ENCODE measurements around the gene DUSP1.

- TF ChIP-seq POLR2AphosphoS5 (IDR thresholded peaks at IDR 0.05) (no peak), REST (IDR thresholded peaks at IDR 0.05; ENCODE audit: borderline replicate concordance) (no peak), CTCF (IDR thresholded peaks at IDR 0.05; ENCODE audit: poor library complexity, severe bottlenecking) (no peak), EZH2 (IDR thresholded peaks at IDR 0.05; ENCODE audit: borderline replicate concordance, insufficient read depth, low read length, poor library complexity, severe bottlenecking) (no peak), TAF1 (IDR thresholded peaks at IDR 0.05; ENCODE audit: low read depth) (no peak)
Measured at GRCh38 chr5:172797771-172798191, 26.8 kb upstream of the DUSP1 start.

All from neural cell (in vitro differentiated cells).